ENCODE data around the gene PRICKLE4. TPM values are rescaled to one million over a fixed set of nuclear protein-coding genes. Genes with fewer than 3 reads are reported as not detected.
"Not testable (repeated sequence)": the region's sequence is repeated elsewhere in the genome, so short reads cannot be mapped to it uniquely, and the experiment has no call there.

PRICKLE4 gene
- total and polyA plus RNA-seq, 2 experiments from 2014 or later = 0.80 to 4.0 TPM

- no peak for DNase-seq (ENCODE audit: low spot score)
- H3K27me3 ChIP-seq = no peaks in the 10 kb centered on the region
- H3K27ac ChIP-seq = no peak overlapping the region
Observed at GRCh38 chr6:41759106-41759904, 21.3 kb upstream of the PRICKLE4 start.

GRCh38 chr6:41759905-41760579 is 20.5 kb upstream of the PRICKLE4 start:
- no peak overlapping the region for H3K4me2 ChIP-seq
- no peak for DNase-seq (ENCODE audit: low spot score)
- H3K4me3 ChIP-seq = no peak overlapping the region
- no peaks in the 10 kb centered on the region for H4K20me1 ChIP-seq (ENCODE audit: insufficient read depth, poor library complexity, severe bottlenecking)
- WGBS (ENCODE audit: low lambda C conversion rate, missing lambda C conversion rate) = 71% methylated on average over 2 of the region's 2 CpGs
- H3K4me1 ChIP-seq (ENCODE audit: insufficient read depth) = no peaks in the 10 kb centered on the region
- TF ChIP-seq EZH2phosphoT487 (IDR thresholded peaks at IDR 0.05; ENCODE audit: low read depth, severe bottlenecking, unreplicated experiment) (no peak), EZH2 (IDR thresholded peaks at IDR 0.05; ENCODE audit: borderline replicate concordance) (no peak)
- no peaks in the 10 kb centered on the region for H3K9me2 ChIP-seq (replicated peaks; ENCODE audit: insufficient read depth)
- no peak overlapping the region for H2AFZ ChIP-seq
- no peaks in the 10 kb centered on the region for H3K36me3 ChIP-seq (replicated peaks; ENCODE audit: insufficient read depth, low read depth)
- H3K9me3 ChIP-seq (ENCODE audit: low read depth) = no peaks in the 10 kb centered on the region
- no peaks in the 10 kb centered on the region for H3K27me3 ChIP-seq
- H3K79me2 ChIP-seq = no peaks in the 10 kb centered on the region
- no peak overlapping the region for H3K27ac ChIP-seq

More at GRCh38 chr6:41759106-41759904, 21.3 kb upstream of the PRICKLE4 start:
- H3K9me3 ChIP-seq (ENCODE audit: low read depth) = no peaks in the 10 kb centered on the region
- no peaks in the 10 kb centered on the region for H3K79me2 ChIP-seq
- no peaks in the 10 kb centered on the region for H4K20me1 ChIP-seq (ENCODE audit: insufficient read depth, poor library complexity, severe bottlenecking)
- no peak overlapping the region for H3K4me2 ChIP-seq
- H2AFZ ChIP-seq = no peak overlapping the region
- H3K36me3 ChIP-seq (replicated peaks; ENCODE audit: insufficient read depth, low read depth) = no peaks in the 10 kb centered on the region
- H3K9me2 ChIP-seq (replicated peaks; ENCODE audit: insufficient read depth) = no peaks in the 10 kb centered on the region
- H3K4me3 ChIP-seq = no peak overlapping the region
- 87% methylated on average over 13 of the region's 13 CpGs for WGBS (ENCODE audit: low lambda C conversion rate, missing lambda C conversion rate)
- no peaks in the 10 kb centered on the region for H3K4me1 ChIP-seq (ENCODE audit: insufficient read depth)
- TF ChIP-seq, protein P1, sequence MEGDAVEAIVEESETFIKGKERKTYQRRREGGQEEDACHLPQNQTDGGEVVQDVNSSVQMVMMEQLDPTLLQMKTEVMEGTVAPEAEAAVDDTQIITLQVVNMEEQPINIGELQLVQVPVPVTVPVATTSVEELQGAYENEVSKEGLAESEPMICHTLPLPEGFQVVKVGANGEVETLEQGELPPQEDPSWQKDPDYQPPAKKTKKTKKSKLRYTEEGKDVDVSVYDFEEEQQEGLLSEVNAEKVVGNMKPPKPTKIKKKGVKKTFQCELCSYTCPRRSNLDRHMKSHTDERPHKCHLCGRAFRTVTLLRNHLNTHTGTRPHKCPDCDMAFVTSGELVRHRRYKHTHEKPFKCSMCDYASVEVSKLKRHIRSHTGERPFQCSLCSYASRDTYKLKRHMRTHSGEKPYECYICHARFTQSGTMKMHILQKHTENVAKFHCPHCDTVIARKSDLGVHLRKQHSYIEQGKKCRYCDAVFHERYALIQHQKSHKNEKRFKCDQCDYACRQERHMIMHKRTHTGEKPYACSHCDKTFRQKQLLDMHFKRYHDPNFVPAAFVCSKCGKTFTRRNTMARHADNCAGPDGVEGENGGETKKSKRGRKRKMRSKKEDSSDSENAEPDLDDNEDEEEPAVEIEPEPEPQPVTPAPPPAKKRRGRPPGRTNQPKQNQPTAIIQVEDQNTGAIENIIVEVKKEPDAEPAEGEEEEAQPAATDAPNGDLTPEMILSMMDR (IDR thresholded peaks at IDR 0.05; ENCODE audit: poor library complexity) = no peak
- TF ChIP-seq EZH2phosphoT487 (IDR thresholded peaks at IDR 0.05; ENCODE audit: low read depth, severe bottlenecking, unreplicated experiment) = no peak

GRCh38 chr6:41763470-41763869 is 17.1 kb upstream of the PRICKLE4 start:
- H3K27ac ChIP-seq = no peak overlapping the region
- 63% methylated on average over 2 of the region's 2 CpGs for WGBS (ENCODE audit: low lambda C conversion rate, missing lambda C conversion rate)

GRCh38 chr6:41766043-41766664 is 14.4 kb upstream of the PRICKLE4 start:
- WGBS (ENCODE audit: low lambda C conversion rate, missing lambda C conversion rate) = 93% methylated on average over 4 of the region's 4 CpGs
- H3K9me3 ChIP-seq (ENCODE audit: low read depth) = not testable (repeated sequence)

More at GRCh38 chr6:41763470-41763869, 17.1 kb upstream of the PRICKLE4 start:
- Histone ChIP-seq H4K20me1 (ENCODE audit: insufficient read depth, poor library complexity, severe bottlenecking) (no peaks in the 10 kb centered on the region), H3K4me1 (ENCODE audit: insufficient read depth) (peaks cover 19% of the 10 kb centered on the region), H3K9me2 (replicated peaks; ENCODE audit: insufficient read depth) (no peaks in the 10 kb centered on the region), H3K36me3 (replicated peaks; ENCODE audit: insufficient read depth, low read depth) (no peaks in the 10 kb centered on the region), H3K9me3 (ENCODE audit: low read depth) (no peaks in the 10 kb centered on the region), H3K4me3 (no peak overlapping the region), H3K27me3 (no peaks in the 10 kb centered on the region), H3K79me2 (no peaks in the 10 kb centered on the region), H2AFZ (no peak overlapping the region), H3K4me2 (no peak overlapping the region)
- TF ChIP-seq EZH2phosphoT487 (IDR thresholded peaks at IDR 0.05; ENCODE audit: low read depth, severe bottlenecking, unreplicated experiment) (no peak), EZH2 (IDR thresholded peaks at IDR 0.05; ENCODE audit: borderline replicate concordance) (no peak)
- TF ChIP-seq, protein P1 (IDR thresholded peaks at IDR 0.05; ENCODE audit: poor library complexity) = no peak
- no peak for DNase-seq (ENCODE audit: low spot score)

More at GRCh38 chr6:41766043-41766664, 14.4 kb upstream of the PRICKLE4 start:
- DNase-seq (ENCODE audit: low spot score); H4K20me1 ChIP-seq (ENCODE audit: insufficient read depth, poor library complexity, severe bottlenecking); H3K27ac ChIP-seq; H3K36me3 ChIP-seq (replicated peaks; ENCODE audit: insufficient read depth, low read depth); H3K27me3 ChIP-seq; H3K4me3 ChIP-seq; H3K9me2 ChIP-seq (replicated peaks; ENCODE audit: insufficient read depth); H3K79me2 ChIP-seq; H2AFZ ChIP-seq; H3K4me2 ChIP-seq: not testable (repeated sequence)
- H3K4me1 ChIP-seq (ENCODE audit: insufficient read depth) = peaks cover 27% of the 10 kb centered on the region
